HepG2 (cell line): ENCODE data around the gene PCDHGB1. TPM values are rescaled to one million over a fixed set of nuclear protein-coding genes. Genes with fewer than 3 reads are reported as not detected.
A peak's percentile ranks its signal among the peaks of the same experiment; 100 is the strongest.

Source experiments
- ATAC-seq: fragments of 200-7000 bp; cut with Tn5 transposase; 3 replicates; pipeline ENCODE4 v1.9.1; 2020; ENCODE audit warnings: mild to moderate bottlenecking, moderate library complexity
- BruUV-seq: library from RNA; stranded (reverse); fragments of 400-500 nt; replicated peaks from 2 replicates; lab custom pipeline; 2021; lab: Mats Ljungman, UMichigan
- CTCF ChIA-PET: fragments of 300-600 bp; formaldehyde crosslinking; extraction: SDS; loops from one replicate; lab custom pipeline; 2021; ENCODE audit warnings: low total read pairs, inconsistent platforms, low intra/inter-chr PET ratio; lab: Yijun Ruan, JAX
- POLR2A ChIA-PET: fragments of 350-600 bp; sonication (Branson Sonifier 250); formaldehyde crosslinking; loops from one replicate; lab custom pipeline; 2020; ENCODE audit warnings: antibody characterized with exemption, inconsistent platforms; lab: Yijun Ruan, JAX
- DNase-seq: peaks from one replicate; pipeline ENCODE4 v3.0.0-alpha.2; 2015; ENCODE audit warnings: low spot score
- FAIRE-seq: peaks from 3 replicates; lab custom pipeline; 2011; peaks lifted over from hg19 to GRCh38; lab: Jason Lieb, UNC
- H2AFZ ChIP-seq: one replicate; pipeline ENCODE4 v1.6.1; 2011; ENCODE audit warnings: low read length, inconsistent platforms
- H3K27ac ChIP-seq: fragments of 300-600 bp; 3 replicates; pipeline ENCODE4 v1.8.0; 2011; ENCODE audit warnings: mixed run types, mild to moderate bottlenecking, mixed read lengths, low read length, inconsistent platforms; ENCODE audit not compliant: insufficient read depth; ENCODE audit errors: extremely low read length
- H3K27me3 ChIP-seq, 2 experiments: fragments of 200-600 bp in 1 of 2; 2 replicates in 1 of 2; 3 replicates in 1 of 2; pipeline versions ENCODE4 v1.6.0 to v1.8.0; 2011; ENCODE audit warnings: low read length in 2 of 2, mild to moderate bottlenecking in 2 of 2, moderate library complexity in 2 of 2, inconsistent platforms in 1 of 2; ENCODE audit not compliant: insufficient read depth in 2 of 2, control insufficient read depth in 1 of 2
- H3K36me3 ChIP-seq, 2 experiments: fragments of 200-600 bp in 1 of 2; replicated peaks in 1 of 2; 2 replicates in 1 of 2; 3 replicates in 1 of 2; pipeline versions ENCODE4 v1.5.1 to v1.8.0; 2011; ENCODE audit warnings: low read length in 2 of 2, inconsistent platforms in 1 of 2; ENCODE audit not compliant: insufficient read depth in 2 of 2, control insufficient read depth in 1 of 2
- H3K4me1 ChIP-seq: 2 replicates; pipeline ENCODE4 v1.5.1; 2012; ENCODE audit warnings: low read length, inconsistent platforms; ENCODE audit not compliant: insufficient read depth
- H3K4me2 ChIP-seq: 2 replicates; pipeline ENCODE4 v1.6.0; 2011; ENCODE audit warnings: low read depth, low read length, inconsistent platforms
- H3K4me3 ChIP-seq, 3 experiments: fragments of 200-600 bp in 1 of 3; sonication (generic), shearing (Covaris generic) in 1 of 3; replicated peaks in 1 of 3; 2 replicates each; pipeline ENCODE4 v1.5.1; 2011 to 2016; ENCODE audit warnings: low read length in 3 of 3, inconsistent platforms in 2 of 3, low read depth in 2 of 3, mild to moderate bottlenecking in 2 of 3, control low read depth in 1 of 3, mixed read lengths in 1 of 3; ENCODE audit not compliant: insufficient read depth in 1 of 3
- H3K79me2 ChIP-seq: one replicate; pipeline ENCODE4 v1.6.1; 2011; ENCODE audit warnings: low read length, inconsistent platforms; ENCODE audit not compliant: insufficient read depth
- H3K9ac ChIP-seq: 2 replicates; pipeline ENCODE4 v1.6.0; 2011; ENCODE audit warnings: mild to moderate bottlenecking, low read depth, low read length, inconsistent platforms; ENCODE audit not compliant: insufficient read depth
- H3K9me3 ChIP-seq: 2 replicates; pipeline ENCODE4 v1.5.1; 2012; ENCODE audit warnings: mild to moderate bottlenecking, low read length
- H4K20me1 ChIP-seq: 2 replicates; pipeline ENCODE4 v1.6.0; 2011; ENCODE audit warnings: inconsistent platforms, mild to moderate bottlenecking, low read length, moderate library complexity; ENCODE audit not compliant: insufficient read depth
- AKNA ChIP-seq: sonication (generic); formaldehyde crosslinking; IDR thresholded peaks from 2 replicates; pipeline ENCODE4 v1.4.0; 2020; ENCODE audit warnings: missing genetic modification reagents, borderline replicate concordance
- DNMT1 ChIP-seq: sonication (generic); formaldehyde crosslinking; IDR thresholded peaks from 2 replicates; pipeline ENCODE4 v1.5.1; 2020; ENCODE audit warnings: mild to moderate bottlenecking, missing genetic modification reagents
- PCBP1 ChIP-seq: fragments of 200-400 bp; formaldehyde crosslinking; IDR thresholded peaks from 2 replicates; pipeline ENCODE4 v1.6.1; 2017; ENCODE audit warnings: mild to moderate bottlenecking, low read depth, low read length, borderline replicate concordance
- SIN3A ChIP-seq: IDR thresholded peaks from 2 replicates; pipeline ENCODE4 v1.6.1; 2011; ENCODE audit warnings: low read depth, mild to moderate bottlenecking, control low read depth, low read length, borderline replicate concordance
- TAF15 ChIP-seq: fragments of 200-400 bp; formaldehyde crosslinking; IDR thresholded peaks from one replicate; pipeline ENCODE4 v1.6.1; 2018; ENCODE audit warnings: mild to moderate bottlenecking, low read depth, low read length; ENCODE audit not compliant: poor library complexity, severe bottlenecking
- WGBS: methylation state at CpG from one replicate; pipeline ENCODE4 v1.1.6; 2017; ENCODE audit warnings: low lambda C conversion rate; 5-methylcytosine and 5-hydroxymethylcytosine counted together
- in situ Hi-C: cut with HindIII; loops from 2 replicates; pipeline ENCODE4 v1.10.0; 2017; ENCODE audit warnings: low pct_unique_long_range_greater_than_20kb; ENCODE audit not compliant: extremely low pct_ligation_motif_present
- intact Hi-C: fragments of 100-400 bp; cut with micrococcal nuclease; formaldehyde crosslinking; loops from one replicate; pipeline ENCODE4 v1.10.0; 2022; ENCODE audit not compliant: unreplicated experiment
- polyA plus RNA-seq, 8 experiments: library from polyadenylated mRNA; depleted of rRNA in 3 of 8; stranded (reverse) in 7 of 8; unstranded in 1 of 8; fragments of >200 nt; fragmentation: Illumina TruSeq in 4 of 8; extraction: Trizol in 4 of 8; gene quantifications; 2 replicates each; pipeline versions ENCODE4 v1.2.1 to v1.2.3, GENCODE V29; 2011 to 2016; ENCODE audit warnings: low read depth in 4 of 8, missing spikeins in 1 of 8, mixed read lengths in 1 of 8; ENCODE audit not compliant: insufficient read depth in 1 of 8
- total RNA-seq, 5 experiments: library from RNA; depleted of rRNA; stranded (reverse); fragments of >200 nt; fragmentation: Illumina TruSeq; extraction: Trizol; gene quantifications; 2 replicates each; pipeline ENCODE4 v1.2.3, GENCODE V29; 2016; ENCODE audit warnings: low read depth in 1 of 5

Gene PCDHGB1
- total and polyA plus RNA-seq, 2 of the 13 experiments (the other 11 are each of a cell fraction or from before 2014, with no cell fraction given) = 1.0 to 2.6 TPM

DNA sequence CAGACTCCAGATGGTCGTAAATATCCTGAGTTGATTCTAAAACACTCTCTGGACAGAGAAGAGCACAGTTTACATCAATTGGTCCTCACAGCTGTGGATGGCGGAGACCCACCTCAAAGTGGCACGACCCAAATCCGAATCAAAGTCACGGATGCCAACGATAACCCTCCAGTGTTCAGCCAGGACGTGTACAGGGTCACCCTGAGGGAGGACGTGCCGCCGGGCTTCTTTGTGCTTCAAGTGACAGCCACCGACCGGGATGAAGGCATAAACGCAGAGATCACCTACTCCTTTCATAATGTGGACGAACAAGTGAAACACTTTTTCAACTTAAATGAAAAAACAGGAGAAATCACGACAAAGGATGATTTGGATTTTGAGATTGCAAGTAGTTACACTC, 10.8 kb downstream of the PCDHGB1 start:
- no peak for DNase-seq
- no peak for FAIRE-seq
- 58% methylated on average over 13 of the region's 15 CpGs for WGBS
- H3K4me3 ChIP-seq = peak overlapping the region in 1 of 3 experiments; percentile 63; a peak in 1 of 6 replicates
- CTCF ChIA-PET = interaction anchor here (1.6 to 1.8 kb wide), 2 partner anchors 164 to 203 kb away, joined by 5 to 10 read pairs; no protein-coding TSS in a partner anchor
- no peaks in the 10 kb centered on the region for H3K4me1 ChIP-seq
- no peak for TF ChIP-seq PCBP1
- TF ChIP-seq AKNA (CRISPR knock-in tag) = no peak
- TF ChIP-seq, all 625 proteins: peak for 0
- intact Hi-C loops = no loop called here
- peaks cover 51% of the 10 kb centered on the region for H3K9me3 ChIP-seq
- no peaks in the 10 kb centered on the region for H3K36me3 ChIP-seq
- POLR2A ChIA-PET = interaction anchor here (0.8 kb wide), 1 partner anchor 203 kb away, joined by 4 read pairs; no protein-coding TSS in a partner anchor
- no TSS peak for BruUV-seq
- H3K27ac ChIP-seq = no peak overlapping the region
- H2AFZ ChIP-seq = no peak overlapping the region
- H3K4me2 ChIP-seq = peak overlapping the region; percentile 31
- H3K27me3 ChIP-seq = no peaks in the 10 kb centered on the region
- H4K20me1 ChIP-seq = no peaks in the 10 kb centered on the region
- no peak overlapping the region for H3K9ac ChIP-seq
- ATAC-seq = no peak
- in situ Hi-C loops = no loop called here
- H3K79me2 ChIP-seq = no peaks in the 10 kb centered on the region

GRCh38 chr5:141362719-141363118, 12.8 kb downstream of the PCDHGB1 start:
- peaks cover 54% of the 10 kb centered on the region for H3K9me3 ChIP-seq

More at GRCh38 chr5:141362719-141363118, 12.8 kb downstream of the PCDHGB1 start:
- ChIA-PET POLR2A (no interaction called here), CTCF (no interaction called here)
- intact Hi-C loops = no loop called here
- DNase-seq (no peak), FAIRE-seq (no peak), ATAC-seq (no peak)
- no peaks in the 10 kb centered on the region for H3K36me3 ChIP-seq
- no peak overlapping the region for H3K4me2 ChIP-seq
- H3K9ac ChIP-seq = no peak overlapping the region
- no peaks in the 10 kb centered on the region for H3K27me3 ChIP-seq
- TF ChIP-seq TAF15 = no peak
- no peak for TF ChIP-seq SIN3A
- no peak for TF ChIP-seq DNMT1
- TF ChIP-seq, all 625 proteins: peak for 0
- Histone ChIP-seq H4K20me1 (no peaks in the 10 kb centered on the region), H3K79me2 (no peaks in the 10 kb centered on the region), H3K27ac (no peak overlapping the region), H3K4me1 (no peaks in the 10 kb centered on the region), H2AFZ (no peak overlapping the region), H3K4me3 (no peak overlapping the region)
- in situ Hi-C loops = no loop called here
- no TSS peak for BruUV-seq
